Stimulated activated CD4-positive, alpha-beta T cell treated with anti-CD3 and anti-CD28 coated beads, Interleukin-15, amount 100 ng/mL, for 24 hours (primary cell): Measurements from ENCODE around the gene CD99L2.
"Not testable (repeated sequence)": the region's sequence is repeated elsewhere in the genome, so short reads cannot be mapped to it uniquely, and the experiment has no call there.

Experiments used
- DNase-seq: peaks from one replicate; pipeline ENCODE4 v3.0.0-alpha.2; 2020

CD99L2 gene

GRCh38 chrX:150893936-150894335 lies 4.5 kb downstream of the CD99L2 start:
- DNase-seq, result no peak

- DNase-seq, result no peak
Measured at GRCh38 chrX:150889131-150889530, 9.3 kb downstream of the CD99L2 start.

- DNase-seq, result no peak
Measured at GRCh38 chrX:150887906-150888465, 10.5 kb downstream of the CD99L2 start.

- DNase-seq, result not testable (repeated sequence)
Measured at GRCh38 chrX:150887268-150887667, 11.2 kb downstream of the CD99L2 start.

GRCh38 chrX:150886381-150886780 lies 12.1 kb downstream of the CD99L2 start:
- DNase-seq, result no peak

GRCh38 chrX:150880808-150881165 lies 17.7 kb downstream of the CD99L2 start:
- no peak for DNase-seq

GRCh38 chrX:150879855-150880807 lies 18.3 kb downstream of the CD99L2 start:
- DNase-seq, result no peak

- not testable (repeated sequence) for DNase-seq
Measured at GRCh38 chrX:150875621-150876020, 22.8 kb downstream of the CD99L2 start.

- no peak for DNase-seq
Measured at GRCh38 chrX:150874448-150874847, 24.0 kb downstream of the CD99L2 start.

- DNase-seq, result peak; percentile 29
Measured at GRCh38 chrX:150873616-150874015, 24.9 kb downstream of the CD99L2 start.

- DNase-seq, result no peak
Measured at GRCh38 chrX:150872773-150873336, 25.6 kb downstream of the CD99L2 start.

- no peak for DNase-seq
Measured at GRCh38 chrX:150871341-150871811, 27.1 kb downstream of the CD99L2 start.

GRCh38 chrX:150870487-150871340 lies 27.8 kb downstream of the CD99L2 start:
- DNase-seq, result no peak

GRCh38 chrX:150870029-150870428 lies 28.4 kb downstream of the CD99L2 start:
- DNase-seq, result no peak

- DNase-seq, result no peak
Measured at GRCh38 chrX:150869450-150869849, 29.0 kb downstream of the CD99L2 start.

GRCh38 chrX:150868625-150869024 lies 29.8 kb downstream of the CD99L2 start:
- DNase-seq, result no peak

GRCh38 chrX:150864127-150864526 lies 34.3 kb downstream of the CD99L2 start:
- DNase-seq, result no peak

GRCh38 chrX:150863191-150863590 lies 35.3 kb downstream of the CD99L2 start:
- DNase-seq, result no peak

- no peak for DNase-seq
Measured at GRCh38 chrX:150857453-150857852, 41.0 kb downstream of the CD99L2 start.

GRCh38 chrX:150856785-150857184 lies 41.7 kb downstream of the CD99L2 start:
- no peak for DNase-seq

GRCh38 chrX:150856101-150856500 lies 42.4 kb downstream of the CD99L2 start:
- DNase-seq, result no peak

- no peak for DNase-seq
Measured at GRCh38 chrX:150854856-150855255, 43.6 kb downstream of the CD99L2 start.
